Hepatocyte (in vitro differentiated cells): ENCODE data around the gene TRAF1.

Experiments
- EZH2 ChIP-seq: fragments of 200-600 bp; sonication (generic); IDR thresholded peaks from 2 replicates; pipeline ENCODE4 v1.6.1; 2016; ENCODE audit warnings: antibody characterized with exemption, mild to moderate bottlenecking, borderline replicate concordance
- EZH2phosphoT487 ChIP-seq: fragments of 200-600 bp; sonication (generic); IDR thresholded peaks from one replicate; pipeline ENCODE4 v1.6.1; 2018; ENCODE audit warnings: antibody characterized with exemption, mild to moderate bottlenecking, low read depth, moderate library complexity; ENCODE audit not compliant: unreplicated experiment, severe bottlenecking
- TF ChIP-seq, protein P1 (sequence below): fragments of 200-600 bp; sonication (generic); IDR thresholded peaks from 2 replicates; pipeline ENCODE4 v1.5.1; 2016; ENCODE audit warnings: antibody characterized with exemption, mild to moderate bottlenecking; ENCODE audit not compliant: poor library complexity

DNA sequence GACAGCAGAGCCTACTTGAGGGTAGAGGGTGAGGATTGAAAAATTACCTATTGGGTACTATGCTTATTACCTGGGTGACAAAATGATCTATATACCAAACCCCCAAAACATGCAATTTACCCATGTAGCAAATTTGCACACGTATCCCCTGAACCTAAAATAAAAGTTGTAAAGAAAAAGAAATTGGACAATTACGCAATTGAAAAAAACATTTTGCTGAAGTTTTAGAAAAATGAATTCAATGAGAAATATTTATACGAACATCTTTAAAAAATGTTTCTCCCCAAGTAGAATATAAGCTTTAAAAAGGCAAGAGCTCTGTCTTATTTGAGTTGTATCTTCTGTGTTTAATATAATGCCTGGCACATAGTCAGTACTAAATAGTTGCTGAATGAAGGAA lies 30.3 kb upstream of the TRAF1 start:
- TF ChIP-seq, protein P1, sequence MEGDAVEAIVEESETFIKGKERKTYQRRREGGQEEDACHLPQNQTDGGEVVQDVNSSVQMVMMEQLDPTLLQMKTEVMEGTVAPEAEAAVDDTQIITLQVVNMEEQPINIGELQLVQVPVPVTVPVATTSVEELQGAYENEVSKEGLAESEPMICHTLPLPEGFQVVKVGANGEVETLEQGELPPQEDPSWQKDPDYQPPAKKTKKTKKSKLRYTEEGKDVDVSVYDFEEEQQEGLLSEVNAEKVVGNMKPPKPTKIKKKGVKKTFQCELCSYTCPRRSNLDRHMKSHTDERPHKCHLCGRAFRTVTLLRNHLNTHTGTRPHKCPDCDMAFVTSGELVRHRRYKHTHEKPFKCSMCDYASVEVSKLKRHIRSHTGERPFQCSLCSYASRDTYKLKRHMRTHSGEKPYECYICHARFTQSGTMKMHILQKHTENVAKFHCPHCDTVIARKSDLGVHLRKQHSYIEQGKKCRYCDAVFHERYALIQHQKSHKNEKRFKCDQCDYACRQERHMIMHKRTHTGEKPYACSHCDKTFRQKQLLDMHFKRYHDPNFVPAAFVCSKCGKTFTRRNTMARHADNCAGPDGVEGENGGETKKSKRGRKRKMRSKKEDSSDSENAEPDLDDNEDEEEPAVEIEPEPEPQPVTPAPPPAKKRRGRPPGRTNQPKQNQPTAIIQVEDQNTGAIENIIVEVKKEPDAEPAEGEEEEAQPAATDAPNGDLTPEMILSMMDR, result no peak
- TF ChIP-seq EZH2 (no peak), EZH2phosphoT487 (no peak)
